CD4-positive, alpha-beta T cell treated with Interleukin-17A for 4 hours (primary cell): Measurements from ENCODE around the gene FUT4.
"Not testable (repeated sequence)": the region's sequence is repeated elsewhere in the genome, so short reads cannot be mapped to it uniquely, and the experiment has no call there.

Experiments
- DNase-seq: peaks from one replicate; pipeline ENCODE4 v3.0.0-alpha.2; 2020; ENCODE audit warnings: mixed read lengths

The FUT4 gene

DNA sequence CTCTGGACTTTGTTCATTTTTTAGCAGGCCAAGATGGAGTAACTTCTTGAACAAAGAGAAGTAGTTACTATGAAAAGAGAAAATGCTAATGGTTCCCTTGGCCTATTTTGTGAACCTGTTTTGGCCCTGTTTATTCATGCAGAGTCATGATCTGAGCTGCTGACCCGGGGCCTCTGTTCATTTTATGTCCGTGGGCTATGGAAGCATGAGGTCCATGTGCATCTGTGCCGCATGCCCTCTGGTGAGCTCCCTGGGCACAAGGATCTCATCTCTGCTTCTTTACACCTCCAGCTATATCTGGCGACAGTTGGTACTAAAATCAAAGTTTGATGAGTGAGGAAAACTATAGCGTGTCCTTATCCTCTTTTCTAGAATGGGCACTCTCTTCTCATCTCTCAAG, 24.5 kb downstream of the FUT4 start:
- DNase-seq: no peak

GRCh38 chr11:94568717-94569116, 25.0 kb downstream of the FUT4 start:
- DNase-seq: no peak

GRCh38 chr11:94572975-94573374, 29.3 kb downstream of the FUT4 start:
- DNase-seq: not testable (repeated sequence)

DNA sequence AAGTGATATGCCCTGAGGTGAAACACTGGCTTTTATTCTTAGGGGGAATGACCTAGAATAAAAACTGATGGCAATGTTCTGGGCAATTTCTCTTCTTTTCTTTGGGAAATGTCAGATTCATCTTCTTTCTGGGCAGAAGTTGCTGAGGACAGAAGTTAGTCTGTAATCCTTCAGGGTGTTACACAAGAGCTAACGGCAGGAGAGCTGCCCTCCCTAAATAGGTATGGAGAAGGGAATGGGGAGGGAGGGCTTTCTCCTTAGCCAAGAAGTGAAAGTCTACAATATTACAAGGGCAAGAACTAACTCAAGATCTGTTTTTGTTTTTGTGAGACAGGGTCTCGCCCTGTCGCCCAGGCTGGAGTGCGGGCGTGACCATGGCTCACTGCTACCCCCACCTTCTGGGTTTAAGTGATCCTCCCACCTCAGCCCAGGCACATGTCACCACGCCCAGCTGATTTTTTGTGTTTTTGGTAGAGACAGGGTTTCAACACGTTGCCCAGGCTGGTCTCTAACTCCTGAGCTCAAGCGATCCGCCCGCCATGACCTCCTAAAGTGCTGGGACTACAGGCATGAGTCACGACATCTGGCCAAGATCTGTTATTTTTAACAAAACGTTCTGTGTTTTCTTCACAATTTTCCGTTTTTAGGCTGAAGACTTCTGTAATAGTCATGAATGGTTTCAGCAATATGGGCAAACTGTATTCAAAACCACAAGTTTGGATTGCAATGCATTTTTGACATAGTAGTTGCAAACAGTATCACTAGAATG, 30.7 kb downstream of the FUT4 start:
- no peak for DNase-seq

GRCh38 chr11:94576306-94576705, 32.6 kb downstream of the FUT4 start:
- DNase-seq: no peak

- DNase-seq: no peak
These were observed 34.1 kb downstream of the FUT4 start for GRCh38 chr11:94577841-94578240.

GRCh38 chr11:94581926-94582325, 38.2 kb downstream of the FUT4 start:
- no peak for DNase-seq

DNA sequence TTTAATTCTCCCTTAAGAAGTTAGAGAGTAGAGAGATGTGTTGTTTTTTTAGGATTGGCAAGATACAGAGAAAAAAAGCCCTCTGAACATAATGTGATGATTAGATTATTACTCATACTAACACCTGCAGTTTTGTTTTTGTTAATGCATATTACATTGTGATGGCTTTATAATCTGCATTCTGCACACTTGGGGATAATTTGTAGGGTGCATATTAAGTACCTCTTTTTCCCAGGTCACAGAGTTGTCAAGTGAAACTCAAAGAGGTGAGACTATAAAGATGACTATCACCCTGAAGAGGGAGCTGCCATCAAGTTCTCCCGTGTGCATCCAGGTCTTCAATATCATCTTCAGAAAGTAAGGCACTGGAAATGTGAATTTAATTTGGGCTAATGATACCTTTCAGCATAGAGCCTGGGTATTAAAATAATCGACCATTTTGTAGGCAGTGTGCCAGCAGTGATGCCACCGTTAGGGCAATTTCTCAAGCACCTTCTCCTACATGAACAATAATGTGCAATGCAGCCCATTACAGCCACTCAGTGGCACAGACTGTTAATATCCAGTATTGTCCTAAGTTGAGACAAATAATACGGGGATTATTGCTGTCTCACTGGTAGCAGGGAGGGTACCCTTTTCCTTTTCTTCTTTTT, 39.6 kb downstream of the FUT4 start:
- no peak for DNase-seq

DNA sequence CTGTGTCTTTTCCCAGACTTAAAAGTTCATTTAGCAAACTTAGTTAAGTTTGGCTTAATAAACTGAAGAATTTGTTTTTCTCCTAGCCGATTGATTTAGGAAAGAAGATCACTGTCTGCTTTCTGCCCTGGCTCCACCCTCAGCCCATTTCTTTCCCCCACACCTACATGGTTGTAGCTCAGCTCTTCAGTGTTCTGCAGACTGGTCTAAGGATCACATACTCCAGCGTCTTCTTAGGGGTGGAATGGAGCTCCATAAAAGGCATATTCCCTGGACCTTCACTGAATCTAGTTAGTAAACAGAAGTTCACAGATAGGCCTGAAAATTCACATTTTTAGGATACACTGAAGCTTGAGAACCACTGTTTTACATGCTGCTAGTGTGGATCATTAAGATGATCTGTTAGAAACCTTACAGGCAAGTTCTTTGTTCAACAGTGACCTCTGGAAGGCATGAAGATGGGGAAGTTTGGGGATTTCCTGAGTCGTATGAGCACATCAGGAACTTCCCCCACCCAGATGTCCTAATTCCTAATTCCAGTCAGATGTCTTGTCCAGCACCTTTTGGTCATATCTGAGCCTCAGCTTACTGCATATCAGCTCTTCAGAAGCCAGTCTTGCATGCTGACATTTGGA, 40.3 kb downstream of the FUT4 start:
- no peak for DNase-seq

DNA sequence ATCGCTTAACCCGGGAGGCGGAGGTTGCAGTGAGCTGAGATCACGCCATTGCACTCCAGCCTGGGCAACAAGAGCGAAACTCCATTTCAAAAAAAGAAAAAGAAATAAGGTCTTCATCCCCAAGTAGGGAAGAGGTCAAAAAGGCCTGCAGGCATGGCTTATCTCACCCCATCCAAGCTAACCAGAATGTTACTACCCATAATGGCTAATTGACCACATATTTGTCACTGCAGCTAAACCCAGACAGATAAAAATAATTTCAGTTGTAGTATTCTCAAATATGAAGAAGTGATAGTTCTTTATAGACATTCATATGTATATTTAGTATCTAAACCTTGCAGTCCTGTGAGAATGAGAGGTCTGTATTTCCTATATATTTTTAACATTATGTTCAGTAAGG, 41.3 kb downstream of the FUT4 start:
- no peak for DNase-seq

DNA sequence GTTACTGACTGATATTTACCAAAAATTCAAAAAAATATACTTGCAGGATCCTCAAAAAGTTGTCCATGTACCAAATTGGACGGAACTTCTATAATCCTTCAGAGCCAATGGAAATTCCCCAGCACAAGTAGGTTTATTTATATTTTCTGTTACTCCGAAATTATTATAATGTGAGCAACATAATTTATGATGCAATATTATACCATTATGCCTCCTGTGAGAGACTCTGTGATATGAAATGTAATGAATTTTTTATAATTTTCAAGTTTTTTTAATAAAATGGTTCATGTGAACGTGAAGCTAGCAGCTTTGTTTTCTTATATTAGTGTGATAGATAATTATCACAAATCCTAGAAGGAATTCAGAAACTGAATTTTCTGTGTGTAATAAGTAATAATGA, 41.7 kb downstream of the FUT4 start:
- DNase-seq: no peak

DNA sequence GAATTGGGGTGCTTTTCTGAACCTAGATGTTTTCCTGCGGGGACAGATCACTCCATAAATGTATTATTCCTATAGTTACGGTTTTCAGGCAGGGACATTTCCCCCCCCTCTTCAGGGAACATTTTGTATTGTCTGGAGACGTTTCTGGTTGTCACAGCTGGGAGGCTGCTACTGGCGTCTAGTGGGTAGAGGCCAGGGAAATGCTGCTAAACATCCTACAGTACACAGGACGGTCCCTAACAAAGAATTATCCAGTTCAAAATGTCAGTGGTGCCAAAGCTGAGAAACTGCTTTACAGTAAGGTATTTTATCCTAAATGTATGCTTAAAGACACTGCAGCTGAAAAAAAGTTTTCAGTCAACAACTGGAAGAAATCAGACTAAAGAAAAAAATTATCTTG, 42.8 kb downstream of the FUT4 start:
- no peak for DNase-seq

GRCh38 chr11:94586978-94587377, 43.3 kb downstream of the FUT4 start:
- DNase-seq: no peak

- DNase-seq: no peak
These were observed 44.7 kb downstream of the FUT4 start for GRCh38 chr11:94588366-94588942.

- DNase-seq: no peak
These were observed 46.8 kb downstream of the FUT4 start for GRCh38 chr11:94590352-94591041.

DNA sequence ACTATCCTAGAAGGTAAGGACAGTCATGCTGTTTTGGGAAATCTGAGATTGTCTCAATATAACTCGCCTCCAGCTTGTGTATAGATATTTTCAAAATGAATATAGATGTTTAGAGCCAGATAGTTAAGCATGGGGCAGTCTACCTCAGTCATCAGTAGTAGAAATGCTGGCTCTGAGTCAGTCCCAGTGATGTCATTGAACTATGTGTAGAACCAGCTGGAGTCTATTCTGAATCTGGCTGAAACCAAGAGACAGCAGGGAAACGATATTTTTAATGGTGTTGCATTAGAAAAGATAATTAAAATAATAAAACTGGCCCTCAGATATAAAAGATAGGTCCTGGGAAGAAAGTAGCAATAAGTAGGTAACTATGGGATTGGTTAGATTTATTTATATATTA, 49.3 kb downstream of the FUT4 start:
- no peak for DNase-seq

- DNase-seq: no peak
These were observed 51.4 kb downstream of the FUT4 start for GRCh38 chr11:94595076-94595475.

DNA sequence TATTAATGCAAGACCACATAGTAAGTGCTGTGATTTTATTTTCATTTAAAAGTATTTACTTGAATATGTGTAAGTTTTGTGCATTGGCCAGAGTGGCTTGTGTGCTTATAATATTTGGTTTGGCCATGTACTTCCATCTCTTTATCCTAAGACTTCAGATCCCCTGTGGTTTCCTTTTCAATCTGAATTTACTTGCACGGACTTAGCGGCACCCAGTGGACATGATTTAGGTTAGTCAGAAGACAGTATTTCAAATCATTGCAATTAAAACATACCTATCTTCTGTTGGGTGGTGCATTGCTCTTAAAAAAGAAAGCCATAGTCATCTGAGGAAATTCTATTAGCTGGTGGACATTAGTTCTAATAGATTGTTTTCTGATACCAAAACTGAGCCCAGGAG, 54.2 kb downstream of the FUT4 start:
- no peak for DNase-seq
